OCI-LY1 (cell line): ENCODE data around the gene FAM222A.

Source experiments
- EZH2 ChIP-seq: fragments of 200-600 bp; sonication (generic), shearing (Covaris generic); IDR thresholded peaks from 2 replicates; pipeline ENCODE4 v1.8.0; 2017; ENCODE audit warnings: borderline replicate concordance, mixed run types, mild to moderate bottlenecking, antibody characterized with exemption, low read length, moderate library complexity, mixed read lengths
- TF ChIP-seq, protein P1 (sequence below): fragments of 200-600 bp; sonication (generic), shearing (Covaris generic); IDR thresholded peaks from 2 replicates; pipeline ENCODE4 v1.5.1; 2017; ENCODE audit warnings: mild to moderate bottlenecking, antibody characterized with exemption, low read length, moderate library complexity, mixed read lengths

DNA sequence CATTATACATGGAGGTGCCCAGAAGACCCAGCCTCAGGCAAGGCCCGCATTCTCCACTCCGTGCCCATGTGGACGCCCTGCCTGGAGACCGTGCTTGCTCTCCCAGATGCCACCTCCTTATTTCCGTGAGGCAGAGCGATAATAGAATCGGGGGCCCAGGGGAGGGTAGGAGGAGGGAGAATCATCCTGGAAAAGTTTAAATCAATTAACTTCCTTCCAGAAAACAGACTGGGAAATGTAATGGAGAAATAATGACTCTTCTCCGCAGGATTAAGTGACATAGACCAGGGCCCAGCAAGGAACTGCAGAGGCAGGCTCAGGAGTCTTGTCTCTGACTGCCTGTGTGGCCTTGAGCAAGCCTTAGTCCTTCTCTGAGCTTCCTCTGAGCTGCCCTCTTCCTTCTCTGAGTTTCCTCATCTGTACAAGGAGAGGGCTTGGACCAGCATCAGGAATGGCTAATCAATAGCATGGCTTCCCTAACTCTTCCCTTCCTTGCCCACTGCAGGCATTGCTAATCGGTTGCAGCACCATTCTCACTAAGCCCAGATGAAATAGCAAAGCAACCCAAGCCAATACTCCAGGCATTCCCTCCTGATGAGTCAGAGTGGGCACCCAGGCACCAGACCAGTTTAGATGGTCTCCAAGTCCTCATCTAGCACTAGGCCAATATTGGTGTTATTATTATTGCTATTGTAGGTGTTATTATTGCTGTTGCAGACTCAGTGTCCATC lies 11.3 kb upstream of the FAM222A start:
- TF ChIP-seq, protein P1, sequence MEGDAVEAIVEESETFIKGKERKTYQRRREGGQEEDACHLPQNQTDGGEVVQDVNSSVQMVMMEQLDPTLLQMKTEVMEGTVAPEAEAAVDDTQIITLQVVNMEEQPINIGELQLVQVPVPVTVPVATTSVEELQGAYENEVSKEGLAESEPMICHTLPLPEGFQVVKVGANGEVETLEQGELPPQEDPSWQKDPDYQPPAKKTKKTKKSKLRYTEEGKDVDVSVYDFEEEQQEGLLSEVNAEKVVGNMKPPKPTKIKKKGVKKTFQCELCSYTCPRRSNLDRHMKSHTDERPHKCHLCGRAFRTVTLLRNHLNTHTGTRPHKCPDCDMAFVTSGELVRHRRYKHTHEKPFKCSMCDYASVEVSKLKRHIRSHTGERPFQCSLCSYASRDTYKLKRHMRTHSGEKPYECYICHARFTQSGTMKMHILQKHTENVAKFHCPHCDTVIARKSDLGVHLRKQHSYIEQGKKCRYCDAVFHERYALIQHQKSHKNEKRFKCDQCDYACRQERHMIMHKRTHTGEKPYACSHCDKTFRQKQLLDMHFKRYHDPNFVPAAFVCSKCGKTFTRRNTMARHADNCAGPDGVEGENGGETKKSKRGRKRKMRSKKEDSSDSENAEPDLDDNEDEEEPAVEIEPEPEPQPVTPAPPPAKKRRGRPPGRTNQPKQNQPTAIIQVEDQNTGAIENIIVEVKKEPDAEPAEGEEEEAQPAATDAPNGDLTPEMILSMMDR: no peak
- TF ChIP-seq EZH2: no peak
